NK-92 (cell line): Measurements from ENCODE around the gene STAT1.
A peak's percentile ranks its signal among the peaks of the same experiment; 100 is the strongest.

Source experiments
- DNase-seq: peaks from one replicate; lab custom pipeline; 2025; ENCODE audit not compliant: unreplicated experiment; lab: John Stamatoyannopoulos, UW

The STAT1 gene

GRCh38 chr2:191013932-191014652 is at the start of gene STAT1:
STAT1 (minus strand) TSS chr2:191014171; CDS start chr2:191010003, 4,168 bp downstream.
- DNase-seq, result peak; percentile 61

GRCh38 chr2:191063584-191063983 is 49.6 kb upstream of the STAT1 start:
- DNase-seq, result no peak

- DNase-seq, result no peak
These were observed 47.5 kb upstream of the STAT1 start for GRCh38 chr2:191061381-191061980.

- DNase-seq, result no peak
These were observed 45.3 kb upstream of the STAT1 start for GRCh38 chr2:191059308-191059707.

- no peak for DNase-seq
These were observed 42.3 kb upstream of the STAT1 start for GRCh38 chr2:191056228-191056627.

- DNase-seq, result no peak
These were observed 39.3 kb upstream of the STAT1 start for GRCh38 chr2:191053256-191053655.

GRCh38 chr2:191051825-191052778 is 38.1 kb upstream of the STAT1 start:
- no peak for DNase-seq

- DNase-seq, result no peak
These were observed 37.2 kb upstream of the STAT1 start for GRCh38 chr2:191051177-191051576.

- DNase-seq, result no peak
These were observed 36.6 kb upstream of the STAT1 start for GRCh38 chr2:191050640-191050987.

GRCh38 chr2:191049728-191050639 is 36.0 kb upstream of the STAT1 start:
- DNase-seq, result no peak

- no peak for DNase-seq
These were observed 34.1 kb upstream of the STAT1 start for GRCh38 chr2:191048073-191048472.

- no peak for DNase-seq
These were observed 31.2 kb upstream of the STAT1 start for GRCh38 chr2:191045141-191045540.

GRCh38 chr2:191043438-191043837 is 29.5 kb upstream of the STAT1 start:
- no peak for DNase-seq

- DNase-seq, result no peak
These were observed 27.6 kb upstream of the STAT1 start for GRCh38 chr2:191041418-191042161.

GRCh38 chr2:191039616-191040015 is 25.6 kb upstream of the STAT1 start:
- no peak for DNase-seq

- no peak for DNase-seq
These were observed 24.8 kb upstream of the STAT1 start for GRCh38 chr2:191038741-191039140.

- no peak for DNase-seq
These were observed 24.3 kb upstream of the STAT1 start for GRCh38 chr2:191038241-191038725.

GRCh38 chr2:191037351-191037750 is 23.4 kb upstream of the STAT1 start:
- DNase-seq, result no peak

- DNase-seq, result no peak
These were observed 22.4 kb upstream of the STAT1 start for GRCh38 chr2:191036363-191036762.
